Lower leg skin (tissue), 3 donors: ENCODE measurements around the gene ELN.

Experiments used
- POLR2A ChIP-seq, 2 donors: fragments of 450-650 bp; IDR thresholded peaks; one replicate each; pipeline ENCODE4 v1.6.1; 2016 to 2017; ENCODE audit warnings: antibody characterized with exemption in 2 of 2, mild to moderate bottlenecking in 1 of 2, moderate library complexity in 1 of 2
- TF ChIP-seq, protein P1 (sequence below), 3 donors: fragments of 450-650 bp; IDR thresholded peaks; one replicate each; pipeline ENCODE4 v1.5.1; 2016; ENCODE audit warnings: antibody characterized with exemption in 3 of 3, mild to moderate bottlenecking in 3 of 3, moderate library complexity in 2 of 3

DNA sequence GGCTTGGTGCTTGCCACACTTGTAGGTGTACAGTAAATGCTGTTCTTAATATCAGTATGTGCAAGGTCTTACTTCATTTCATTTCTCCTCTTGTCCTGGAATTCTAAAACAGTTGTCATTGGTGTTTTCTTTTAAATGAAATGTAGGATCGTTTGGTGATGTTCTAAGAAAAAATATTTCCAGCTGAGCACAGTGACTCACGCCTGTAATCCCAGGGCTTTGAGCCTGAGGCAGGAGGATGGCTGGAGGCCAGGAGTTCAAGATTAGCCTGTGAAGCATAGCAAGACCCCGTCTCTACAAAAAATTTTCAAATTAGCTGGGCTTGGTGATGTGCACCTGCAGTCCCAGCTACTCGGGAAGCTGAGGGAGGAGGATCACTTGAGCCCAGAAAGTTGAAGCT is 32.6 kb upstream of the ELN start:
- TF ChIP-seq, protein P1, sequence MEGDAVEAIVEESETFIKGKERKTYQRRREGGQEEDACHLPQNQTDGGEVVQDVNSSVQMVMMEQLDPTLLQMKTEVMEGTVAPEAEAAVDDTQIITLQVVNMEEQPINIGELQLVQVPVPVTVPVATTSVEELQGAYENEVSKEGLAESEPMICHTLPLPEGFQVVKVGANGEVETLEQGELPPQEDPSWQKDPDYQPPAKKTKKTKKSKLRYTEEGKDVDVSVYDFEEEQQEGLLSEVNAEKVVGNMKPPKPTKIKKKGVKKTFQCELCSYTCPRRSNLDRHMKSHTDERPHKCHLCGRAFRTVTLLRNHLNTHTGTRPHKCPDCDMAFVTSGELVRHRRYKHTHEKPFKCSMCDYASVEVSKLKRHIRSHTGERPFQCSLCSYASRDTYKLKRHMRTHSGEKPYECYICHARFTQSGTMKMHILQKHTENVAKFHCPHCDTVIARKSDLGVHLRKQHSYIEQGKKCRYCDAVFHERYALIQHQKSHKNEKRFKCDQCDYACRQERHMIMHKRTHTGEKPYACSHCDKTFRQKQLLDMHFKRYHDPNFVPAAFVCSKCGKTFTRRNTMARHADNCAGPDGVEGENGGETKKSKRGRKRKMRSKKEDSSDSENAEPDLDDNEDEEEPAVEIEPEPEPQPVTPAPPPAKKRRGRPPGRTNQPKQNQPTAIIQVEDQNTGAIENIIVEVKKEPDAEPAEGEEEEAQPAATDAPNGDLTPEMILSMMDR (IDR thresholded peaks at IDR 0.05), result no peak
- no peak for TF ChIP-seq POLR2A (IDR thresholded peaks at IDR 0.05)
